HG03457 (cell line): ENCODE measurements around the gene PADI1.

ENCODE experiments used
- ATAC-seq: cut with Tn5 transposase; IDR thresholded peaks from one replicate; pipeline ENCODE4 v1.9.1; 2021; ENCODE audit warnings: moderate number of reproducible peaks; ENCODE audit not compliant: unreplicated experiment

The PADI1 gene

DNA sequence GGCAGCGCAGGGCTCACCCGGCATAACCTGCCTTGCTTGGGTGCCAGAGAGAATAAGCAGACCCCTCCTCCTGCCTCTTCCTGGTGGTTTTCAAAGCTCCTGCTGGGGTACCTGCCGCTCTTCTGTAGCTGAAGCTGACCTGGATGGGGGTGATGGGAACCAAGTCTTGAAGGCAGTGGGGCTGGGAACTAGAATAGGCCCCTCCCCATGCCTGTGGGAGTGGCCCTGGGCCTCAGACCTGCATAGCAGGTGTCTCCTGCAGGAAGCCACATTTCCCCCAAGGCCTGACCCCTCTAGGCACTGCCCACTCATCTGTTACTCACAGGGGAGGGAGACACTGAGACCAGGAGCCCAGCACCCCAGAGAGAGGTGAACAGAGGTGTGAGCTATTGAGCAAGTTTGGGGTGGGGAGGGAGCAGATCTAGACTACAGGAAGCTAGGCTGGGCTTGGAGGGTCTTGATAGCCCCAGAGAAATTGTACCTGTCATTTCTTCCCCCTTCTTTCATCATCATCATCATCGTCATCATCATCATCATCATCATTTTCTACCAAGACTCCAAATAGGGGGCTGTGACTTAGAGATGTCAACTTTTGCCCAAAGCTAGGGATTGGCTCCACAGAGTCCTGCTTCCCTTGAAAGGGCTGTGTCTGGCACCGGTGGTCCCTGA lies 10.1 kb downstream of the PADI1 start:
- no peak for ATAC-seq

DNA sequence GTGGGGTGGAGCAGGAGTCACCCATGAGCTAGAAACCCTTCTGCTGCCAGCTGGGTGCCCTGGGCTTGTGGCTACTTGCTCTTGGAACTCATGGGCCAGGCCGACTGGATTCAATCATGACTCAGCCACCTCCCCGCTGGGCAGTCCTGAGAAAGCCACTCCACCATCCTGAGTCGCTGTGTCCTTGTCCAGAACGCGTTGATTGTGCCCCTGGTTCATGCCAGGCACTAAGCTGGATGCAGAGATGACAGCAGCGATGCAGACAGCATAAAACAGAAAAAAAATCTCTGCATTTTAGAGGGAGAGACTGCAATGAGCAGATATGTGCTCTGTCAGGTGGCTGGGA lies 10.6 kb downstream of the PADI1 start:
- no peak for ATAC-seq

DNA sequence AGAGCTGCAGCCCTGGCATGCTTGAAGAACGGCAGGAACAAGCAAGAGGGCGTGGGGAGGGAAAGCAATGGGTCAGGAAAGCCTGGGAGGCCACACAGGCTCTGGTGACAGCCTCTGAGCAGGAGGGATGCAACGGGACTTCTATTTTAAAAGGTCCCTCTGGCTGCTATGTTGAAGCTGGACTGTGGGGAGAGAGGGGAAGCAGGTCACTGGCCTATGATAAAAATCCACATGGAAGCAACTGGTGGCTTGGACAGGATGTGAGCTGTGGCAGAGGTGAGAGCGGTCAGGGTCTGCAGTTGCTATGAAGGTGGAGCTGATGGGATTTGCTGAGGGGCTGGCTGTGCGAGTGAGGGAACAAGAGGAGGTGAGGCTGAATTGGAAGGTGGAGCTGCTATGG lies 11.2 kb downstream of the PADI1 start:
- no peak for ATAC-seq

DNA sequence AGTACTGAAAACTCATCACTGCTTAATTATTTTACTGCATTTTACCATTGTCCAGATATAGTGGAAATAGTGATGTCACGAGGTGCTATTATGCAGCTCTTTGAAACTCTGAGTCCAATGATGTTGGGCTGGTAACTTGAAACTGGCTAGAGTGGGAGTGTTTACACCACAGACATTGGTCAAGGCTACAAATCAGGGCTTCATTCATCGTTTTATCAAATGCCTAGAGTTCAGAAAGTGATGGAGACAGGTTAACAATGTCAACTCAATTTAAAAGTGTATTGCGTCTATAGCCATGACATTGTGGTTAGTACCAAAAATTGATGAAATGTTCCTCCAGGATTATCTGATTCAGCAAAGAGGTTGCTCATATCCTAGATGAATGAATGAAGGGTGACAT lies 12.7 kb downstream of the PADI1 start:
- no peak for ATAC-seq

DNA sequence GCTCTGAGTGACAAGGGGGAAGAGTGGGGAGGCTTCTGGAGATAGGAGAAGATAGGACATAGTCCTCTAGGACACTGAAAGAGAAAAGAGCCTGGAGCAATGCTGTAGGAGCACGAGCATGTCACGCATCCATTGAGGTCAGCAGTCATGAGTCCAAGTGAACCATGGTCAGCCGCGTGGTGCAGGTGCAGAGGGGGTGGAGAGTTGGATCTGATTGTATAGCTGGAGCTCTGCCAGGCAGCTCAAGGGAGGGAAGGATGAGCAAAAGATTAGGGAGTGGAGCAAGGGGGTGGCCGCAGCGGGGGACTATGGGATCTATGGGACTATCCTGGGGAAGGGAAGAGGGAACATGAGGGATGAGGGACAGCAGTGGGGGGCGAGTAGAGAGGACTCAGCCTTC lies 14.0 kb downstream of the PADI1 start:
- no peak for ATAC-seq

DNA sequence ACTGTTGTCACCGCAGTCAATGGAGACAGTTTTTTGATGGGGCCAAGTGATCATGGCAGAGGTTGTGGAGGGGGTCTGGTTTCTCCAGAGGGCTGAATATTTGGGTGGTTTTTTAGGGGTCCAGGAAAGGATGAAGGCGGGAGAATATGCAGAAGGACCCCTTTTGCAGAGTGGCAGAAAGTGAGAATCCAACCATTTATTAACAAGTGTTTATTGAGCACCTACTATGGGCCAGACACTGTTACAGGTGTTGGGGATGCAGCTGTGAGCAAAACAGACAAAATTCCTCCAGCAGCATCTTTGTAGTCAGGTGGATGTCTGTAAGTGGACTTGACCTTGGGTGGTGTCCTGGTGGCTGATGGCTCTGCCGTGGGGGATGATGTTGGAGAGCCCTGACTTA lies 15.4 kb downstream of the PADI1 start:
- no peak for ATAC-seq

DNA sequence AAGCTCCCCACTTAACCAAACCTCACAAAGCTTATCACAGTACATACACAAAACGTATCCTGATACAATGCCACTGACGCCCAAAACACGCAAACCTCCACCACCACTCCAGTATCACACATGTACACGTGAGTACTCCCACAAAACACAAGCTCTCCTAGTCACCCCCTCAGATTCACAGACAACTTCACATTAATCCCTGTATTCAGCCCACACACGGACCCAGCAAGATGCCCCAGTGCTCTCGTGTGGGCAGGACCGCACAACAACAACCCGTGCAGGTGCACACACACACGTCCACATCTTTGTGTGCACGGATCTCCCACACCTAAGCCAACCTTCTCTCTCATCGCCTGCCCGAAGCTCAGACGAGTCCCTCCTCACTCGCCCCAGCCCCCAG lies 17.6 kb downstream of the PADI1 start:
- no peak for ATAC-seq

DNA sequence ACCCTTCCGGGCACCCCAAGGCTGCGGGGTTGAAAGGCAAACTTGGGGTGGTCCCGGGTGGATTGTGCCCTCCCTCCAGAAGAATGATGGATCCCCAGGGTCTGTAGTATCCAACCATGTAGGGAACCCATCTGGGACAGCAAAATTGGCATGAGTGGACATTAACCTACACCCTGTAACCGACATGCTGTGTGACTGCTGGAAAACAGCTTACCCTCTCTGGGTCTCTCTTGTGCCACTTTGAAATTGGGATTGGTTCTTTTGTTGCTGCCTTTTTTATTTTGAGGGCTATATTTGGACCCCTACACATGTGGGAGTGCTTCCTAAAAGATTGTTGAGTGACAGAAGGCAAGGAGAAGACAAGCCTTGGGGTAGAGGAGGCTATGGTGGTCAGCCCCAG lies 19.5 kb downstream of the PADI1 start:
- no peak for ATAC-seq

DNA sequence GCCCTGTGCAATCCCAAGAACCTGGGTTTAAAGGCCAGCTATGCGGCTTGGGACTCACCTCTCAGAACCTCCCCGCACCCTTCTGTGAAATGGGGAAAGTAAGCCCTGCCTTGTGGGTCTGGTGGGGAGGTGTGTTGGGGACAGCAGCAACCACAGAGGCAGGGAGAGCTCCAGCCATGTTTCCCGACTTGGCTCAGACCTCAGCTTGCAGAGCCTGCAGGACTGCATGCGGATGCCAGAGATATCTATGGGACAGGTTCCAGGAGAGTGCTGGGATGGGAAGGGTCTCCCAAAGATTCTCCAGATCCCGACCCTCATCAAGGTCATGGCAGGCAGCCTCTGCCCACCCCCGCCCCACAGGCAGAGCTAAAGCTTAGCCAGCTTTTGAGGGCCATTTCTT lies 20.2 kb downstream of the PADI1 start:
- no peak for ATAC-seq

DNA sequence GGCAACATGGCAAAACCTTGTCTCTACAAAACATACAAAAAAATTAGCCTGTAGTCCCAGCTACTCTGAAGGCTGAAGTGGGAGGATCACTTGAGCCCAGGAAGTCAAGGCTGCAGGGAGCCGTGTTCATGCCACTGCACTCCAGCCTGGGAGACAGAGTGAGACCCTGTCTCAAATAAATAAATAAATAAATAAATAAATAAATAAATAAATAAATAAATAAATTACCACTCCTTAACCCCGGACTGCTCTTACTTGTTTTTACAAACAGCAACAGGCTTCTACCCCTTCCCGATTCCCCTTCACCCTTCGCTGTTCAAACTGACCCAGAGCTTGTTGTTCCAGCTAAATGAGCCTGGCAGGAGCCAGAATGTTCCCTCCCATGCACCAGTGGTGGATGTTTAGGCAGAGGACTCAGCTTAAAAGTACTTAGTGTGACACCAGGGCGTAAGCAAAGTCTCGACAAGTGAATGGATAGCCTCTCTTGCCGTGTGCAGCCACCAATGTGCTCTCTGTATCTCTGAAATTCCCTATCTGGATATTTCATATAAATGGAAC lies 22.5 kb downstream of the PADI1 start:
- no peak for ATAC-seq

DNA sequence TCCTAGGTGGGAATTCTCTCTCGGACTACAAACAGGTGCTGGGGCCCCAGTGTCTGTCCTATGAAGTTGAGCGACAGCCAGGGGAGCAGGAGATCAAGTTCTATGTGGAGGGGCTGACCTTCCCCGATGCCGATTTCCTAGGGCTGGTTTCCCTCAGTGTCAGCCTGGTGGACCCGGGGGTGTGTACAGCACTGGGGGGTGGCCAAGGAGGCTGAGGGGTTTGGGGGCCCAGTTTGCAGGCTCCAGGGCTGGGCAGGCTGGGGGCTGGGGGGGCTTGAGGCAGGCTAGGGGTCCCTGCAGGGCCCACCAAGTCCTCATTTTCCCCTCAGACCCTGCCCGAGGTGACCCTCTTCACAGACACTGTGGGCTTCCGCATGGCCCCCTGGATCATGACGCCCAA lies 23.7 kb downstream of the PADI1 start:
- ATAC-seq: no peak

DNA sequence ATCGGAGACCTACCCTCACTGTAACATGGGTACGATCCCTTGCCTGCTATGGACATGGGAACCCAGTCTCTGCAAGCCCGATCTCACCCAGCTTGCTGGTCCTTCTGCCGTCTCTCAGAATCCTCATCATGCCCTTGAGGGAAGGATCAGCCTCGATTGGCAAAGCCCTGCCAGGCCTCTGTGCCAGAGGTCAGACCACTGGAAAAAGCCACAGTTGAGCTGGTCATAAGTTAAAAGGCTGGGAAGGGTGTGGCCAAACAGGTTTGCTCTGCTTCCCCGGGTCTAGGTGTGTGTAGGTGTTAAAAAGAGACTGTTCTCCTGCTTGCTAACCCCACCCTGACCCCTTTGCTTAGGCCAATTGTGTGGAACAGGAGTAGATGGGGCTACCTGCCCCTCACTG lies 24.5 kb downstream of the PADI1 start:
- no peak for ATAC-seq

DNA sequence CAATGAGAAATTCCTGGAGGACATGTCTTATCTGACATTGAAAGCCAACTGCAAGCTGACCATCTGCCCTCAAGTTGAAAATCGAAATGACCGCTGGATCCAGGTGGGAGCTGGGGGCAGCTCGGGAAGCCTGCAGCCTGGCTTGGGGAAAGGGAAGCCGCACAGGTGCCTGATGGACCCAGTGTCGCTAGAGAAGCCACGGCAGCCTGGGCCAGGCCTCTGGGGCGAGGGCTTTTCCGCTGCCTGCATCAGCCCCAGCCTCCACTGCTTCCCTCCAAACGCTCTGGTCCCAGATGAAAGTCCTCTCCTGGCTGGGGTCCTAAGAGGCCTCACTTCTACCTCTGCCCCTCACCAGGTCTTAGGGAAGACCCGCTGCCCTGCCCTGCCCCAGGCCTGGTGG lies 25.2 kb downstream of the PADI1 start:
- no peak for ATAC-seq

DNA sequence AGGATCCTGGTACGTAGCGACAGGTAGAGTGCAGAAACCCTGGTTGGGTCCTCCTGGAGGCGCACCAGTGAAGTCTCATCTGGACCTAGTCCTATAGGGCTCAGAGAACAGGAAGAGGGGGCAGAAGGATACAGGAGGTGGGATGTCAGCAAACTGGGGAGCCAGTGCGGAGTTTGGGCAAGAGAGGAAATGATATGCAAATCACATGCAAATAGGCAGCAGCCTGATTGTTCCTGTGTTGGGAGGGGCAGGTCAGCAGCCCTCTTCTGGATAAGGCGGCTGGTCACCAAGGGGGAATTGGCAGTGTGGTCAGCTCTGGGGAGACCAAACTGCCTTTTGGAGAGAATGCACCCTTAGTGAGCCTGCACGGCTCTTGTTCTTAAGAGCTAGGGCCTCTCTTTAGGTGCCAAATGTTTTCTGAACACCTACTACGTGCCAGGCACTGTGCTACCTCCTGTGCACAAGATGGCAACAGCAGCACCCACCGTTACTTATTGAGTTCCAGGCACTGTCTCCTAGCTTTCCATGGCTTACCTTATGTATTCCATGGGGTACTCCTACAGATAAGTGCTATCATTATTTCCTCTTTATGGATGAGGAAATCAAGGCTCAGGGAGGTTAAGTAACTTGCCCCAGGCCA lies 25.9 kb downstream of the PADI1 start:
- ATAC-seq: no peak

DNA sequence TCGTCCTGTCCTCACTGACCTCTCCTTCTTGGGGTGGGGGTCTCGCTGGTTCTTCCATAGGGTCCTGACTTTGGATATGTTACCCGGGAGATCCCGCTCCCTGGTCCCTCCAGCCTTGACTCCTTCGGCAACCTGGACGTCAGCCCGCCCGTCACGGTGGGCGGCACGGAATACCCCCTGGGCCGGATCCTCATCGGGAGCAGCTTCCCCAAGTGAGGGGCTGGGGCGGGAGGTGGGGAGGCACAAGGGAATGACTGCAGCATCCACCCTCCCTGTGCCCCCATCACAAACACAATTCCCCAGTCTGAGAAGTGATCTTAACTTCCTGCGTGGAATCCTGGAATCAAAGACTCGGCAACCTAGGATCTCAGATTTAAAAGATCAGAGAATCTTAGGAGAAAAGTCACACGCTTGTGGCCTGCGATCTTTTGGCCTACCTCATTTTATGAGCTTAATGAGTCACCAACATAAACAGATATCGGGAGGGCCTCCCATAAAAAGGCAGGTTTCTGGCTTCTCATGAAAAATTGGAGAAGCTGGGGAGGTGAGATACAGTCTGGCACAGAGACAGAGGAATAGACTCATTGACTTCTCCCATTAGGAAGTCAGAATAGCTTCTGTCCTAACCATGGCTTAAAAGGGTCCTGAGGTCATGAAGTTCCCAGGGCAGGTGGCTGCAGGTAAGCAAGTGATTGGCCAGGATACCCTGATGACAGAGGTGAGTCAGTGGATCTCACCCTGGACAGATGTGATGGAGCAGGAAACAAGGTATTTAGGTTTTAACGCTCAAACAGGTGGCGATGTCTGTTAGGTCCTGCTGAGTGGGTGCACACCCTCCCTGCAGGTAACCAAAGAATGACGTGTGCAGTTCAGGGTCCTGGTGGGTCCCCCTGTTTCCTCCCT lies 28.1 kb downstream of the PADI1 start:
- ATAC-seq: no peak

DNA sequence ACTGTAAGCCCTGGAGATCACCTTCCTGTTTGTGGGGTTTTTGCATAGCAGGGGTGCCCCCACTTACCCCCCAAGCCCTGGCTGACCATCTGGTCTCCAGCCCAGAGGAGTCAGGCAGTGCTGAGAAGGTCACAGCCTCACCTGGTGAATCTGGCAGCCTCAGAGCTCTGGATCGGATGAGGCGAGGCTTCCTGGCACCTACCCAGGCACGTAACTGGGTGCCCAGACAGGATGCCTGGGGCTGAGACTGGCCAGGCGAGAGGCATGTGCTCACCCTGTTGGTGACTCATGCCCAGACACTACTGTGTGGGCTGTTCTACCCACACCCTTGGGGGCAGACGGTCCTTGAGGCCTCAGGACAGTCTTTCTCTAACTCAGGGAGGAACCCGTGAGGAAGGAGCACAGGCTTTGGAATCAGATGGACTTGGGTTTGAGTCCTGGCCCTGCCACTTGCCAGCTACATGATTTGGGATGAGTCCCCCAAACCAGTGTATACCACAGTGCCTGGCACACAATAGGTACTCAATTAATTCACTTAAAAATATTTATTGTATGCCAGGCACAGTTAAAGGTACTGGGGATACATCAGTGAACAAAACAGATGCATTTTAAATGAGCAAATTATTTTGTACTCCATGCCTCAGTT lies 28.9 kb downstream of the PADI1 start:
- no peak for ATAC-seq

DNA sequence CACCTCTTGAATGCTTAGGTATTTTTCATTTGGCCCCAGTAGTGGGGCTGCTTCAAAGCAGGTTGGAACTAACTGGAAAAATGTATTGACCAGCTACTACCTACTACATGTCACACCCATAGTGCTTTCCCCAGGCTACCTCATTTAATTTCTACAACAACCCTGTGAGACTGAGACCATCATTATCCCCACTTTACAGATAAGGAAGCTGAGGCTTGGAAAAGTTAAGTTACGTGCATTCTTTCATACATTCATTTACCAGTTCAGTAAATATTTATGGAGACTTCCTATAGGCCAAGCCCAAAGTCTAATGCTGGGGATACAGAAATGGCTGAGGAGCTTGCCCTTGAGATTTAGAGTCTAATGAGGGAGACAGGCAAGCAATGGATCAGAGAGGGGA lies 29.5 kb downstream of the PADI1 start:
- no peak for ATAC-seq

DNA sequence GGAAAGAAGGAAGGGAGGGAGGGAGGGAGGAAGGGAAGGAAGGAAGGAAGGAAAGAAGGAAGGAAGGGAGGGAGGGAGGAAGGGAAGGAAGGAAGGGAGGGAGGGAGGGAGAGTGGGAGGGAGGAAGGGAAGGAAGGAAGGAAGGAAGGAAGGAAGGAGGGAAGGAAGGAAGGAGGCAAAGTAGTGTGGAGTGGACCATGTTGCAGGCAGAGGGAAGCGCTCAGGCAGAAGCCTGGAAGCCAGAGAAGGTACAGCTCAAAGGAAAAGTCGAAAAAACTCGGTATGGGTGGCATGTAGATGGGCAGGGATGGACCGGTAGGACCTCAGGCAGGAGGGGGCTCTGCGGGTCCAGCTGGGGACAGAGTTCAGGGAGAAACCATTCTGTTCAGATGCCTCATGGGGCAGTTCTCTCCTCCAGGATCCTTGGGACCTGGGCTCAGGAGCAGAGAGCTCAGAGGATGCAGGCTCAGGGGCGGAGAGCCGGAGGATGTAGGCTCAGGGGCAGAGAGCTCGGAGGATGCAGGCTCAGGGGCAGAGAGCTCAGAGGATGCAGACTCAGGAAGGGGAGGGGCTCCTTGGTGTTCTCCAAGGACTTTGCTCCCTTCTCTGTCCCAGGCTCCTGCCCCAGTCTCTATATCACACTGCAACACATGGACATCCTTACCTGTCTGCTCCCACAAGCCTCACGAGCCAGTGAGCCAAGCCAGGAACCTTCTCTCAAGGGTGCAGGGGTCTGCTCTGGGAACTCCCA lies 30.4 kb downstream of the PADI1 start:
- ATAC-seq: no peak

DNA sequence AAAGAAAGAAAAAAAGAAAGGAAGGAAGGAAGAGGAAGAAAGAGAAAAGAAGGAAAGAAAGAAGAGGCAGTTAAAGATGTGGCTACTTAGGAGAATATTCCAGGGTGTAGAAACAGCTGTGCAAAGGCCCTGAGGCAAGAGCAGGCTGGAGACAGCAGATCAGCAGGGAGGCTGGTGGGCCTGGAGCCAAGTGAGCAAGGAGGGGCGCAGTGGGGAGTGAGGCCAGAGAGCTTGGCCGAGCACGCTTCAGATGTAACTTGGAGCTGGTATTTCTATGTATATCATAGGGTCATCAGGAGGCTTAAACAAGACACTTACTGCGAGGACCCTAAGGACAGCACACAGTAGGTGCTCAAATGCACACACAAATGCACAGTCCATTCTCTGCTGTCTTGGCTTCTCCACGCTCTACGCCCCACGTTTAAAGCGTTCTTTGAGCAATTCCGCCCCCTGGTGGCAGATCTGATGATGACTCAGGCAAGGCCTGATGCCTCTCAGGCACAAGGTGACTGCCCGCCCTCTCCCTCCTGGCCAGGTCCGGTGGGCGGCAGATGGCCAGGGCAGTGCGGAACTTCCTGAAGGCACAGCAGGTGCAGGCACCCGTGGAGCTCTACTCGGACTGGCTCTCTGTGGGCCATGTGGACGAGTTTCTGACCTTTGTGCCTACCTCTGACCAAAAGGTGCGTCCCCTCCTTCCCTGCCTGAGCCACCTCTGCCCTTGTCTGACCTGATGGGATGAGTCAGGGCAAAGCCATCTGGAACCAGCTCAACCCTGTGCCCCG lies 32.0 kb downstream of the PADI1 start:
- no peak for ATAC-seq

DNA sequence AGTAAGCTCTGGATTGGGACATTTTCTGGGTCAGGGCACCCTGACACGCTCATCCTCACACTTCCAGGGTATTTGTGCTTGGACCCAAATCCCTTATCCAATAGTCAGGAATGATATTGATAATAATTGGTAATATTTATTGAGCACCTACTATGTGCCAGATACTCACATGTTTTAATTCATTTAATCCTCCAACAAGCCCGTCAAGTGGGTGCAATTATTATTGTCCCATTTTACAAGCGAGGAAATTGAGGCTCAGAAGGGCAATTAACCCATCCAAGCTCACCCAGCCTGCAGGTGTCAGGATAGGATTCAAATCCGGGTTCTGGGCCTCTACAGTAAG lies 32.6 kb downstream of the PADI1 start:
- no peak for ATAC-seq
